ENCODE data around the gene RECQL5.

The RECQL5 gene

GRCh38 chr17:75643643-75644017 lies 23.3 kb downstream of the RECQL5 start:
- TF ChIP-seq CTCF (IDR thresholded peaks at IDR 0.05): no peak
- no peak overlapping the region for H3K27ac ChIP-seq

- no peak overlapping the region for H3K27ac ChIP-seq
These were observed 23.9 kb downstream of the RECQL5 start for GRCh38 chr17:75642784-75643642.

GRCh38 chr17:75642182-75642783 lies 24.7 kb downstream of the RECQL5 start:
- no peak overlapping the region for H3K27ac ChIP-seq
- TF ChIP-seq CTCF (IDR thresholded peaks at IDR 0.05) (no peak), ZFX (IDR thresholded peaks at IDR 0.05; ENCODE audit: borderline replicate concordance) (no peak)

More at GRCh38 chr17:75642784-75643642, 23.9 kb downstream of the RECQL5 start:
- TF ChIP-seq CTCF (IDR thresholded peaks at IDR 0.05) (no peak), ZFX (IDR thresholded peaks at IDR 0.05; ENCODE audit: borderline replicate concordance) (no peak)

- no peak for TF ChIP-seq CTCF (IDR thresholded peaks at IDR 0.05)
- TF ChIP-seq ZFX (IDR thresholded peaks at IDR 0.05; ENCODE audit: borderline replicate concordance): no peak
These were observed 25.6 kb downstream of the RECQL5 start for GRCh38 chr17:75641343-75641742.

GRCh38 chr17:75640556-75641119 lies 26.3 kb downstream of the RECQL5 start:
- TF ChIP-seq CTCF (IDR thresholded peaks at IDR 0.05) (no peak), ZFX (IDR thresholded peaks at IDR 0.05; ENCODE audit: borderline replicate concordance) (no peak)
- no peak overlapping the region for H3K27ac ChIP-seq

More at GRCh38 chr17:75641343-75641742, 25.6 kb downstream of the RECQL5 start:
- no peak overlapping the region for H3K27ac ChIP-seq

GRCh38 chr17:75639771-75640555 lies 27.0 kb downstream of the RECQL5 start:
- TF ChIP-seq ZFX (IDR thresholded peaks at IDR 0.05; ENCODE audit: borderline replicate concordance) (no peak), CTCF (IDR thresholded peaks at IDR 0.05) (no peak)
- H3K27ac ChIP-seq: no peak overlapping the region
